GM19463 (cell line): Measurements from ENCODE around the gene MAP3K5.
"Not testable (repeated sequence)": the region's sequence is repeated elsewhere in the genome, so short reads cannot be mapped to it uniquely, and the experiment has no call there.

ENCODE experiments used
- ATAC-seq: cut with Tn5 transposase; IDR thresholded peaks from one replicate; pipeline ENCODE4 v1.9.1; 2021; ENCODE audit warnings: mild to moderate bottlenecking, moderate library complexity; ENCODE audit not compliant: unreplicated experiment

MAP3K5 gene

DNA sequence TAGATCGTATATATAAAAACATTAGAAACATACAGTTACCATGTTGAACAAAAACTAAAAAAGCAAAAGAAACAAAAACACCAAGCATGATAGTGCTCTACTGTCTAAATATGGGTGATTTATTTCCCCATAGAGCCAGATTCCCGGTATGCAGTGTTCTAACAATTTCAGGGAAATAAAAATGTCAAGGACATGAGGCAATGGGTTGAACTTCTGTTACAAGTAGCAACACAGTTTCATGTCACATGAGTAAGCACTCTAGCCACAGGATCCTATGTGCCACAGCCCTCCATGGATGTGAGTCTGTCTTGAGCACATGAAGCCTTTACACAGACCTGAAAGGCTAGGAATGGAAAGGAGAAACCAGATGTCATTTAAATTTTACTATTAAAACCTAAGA is 96.0 kb downstream of the MAP3K5 start:
- ATAC-seq, result no peak

DNA sequence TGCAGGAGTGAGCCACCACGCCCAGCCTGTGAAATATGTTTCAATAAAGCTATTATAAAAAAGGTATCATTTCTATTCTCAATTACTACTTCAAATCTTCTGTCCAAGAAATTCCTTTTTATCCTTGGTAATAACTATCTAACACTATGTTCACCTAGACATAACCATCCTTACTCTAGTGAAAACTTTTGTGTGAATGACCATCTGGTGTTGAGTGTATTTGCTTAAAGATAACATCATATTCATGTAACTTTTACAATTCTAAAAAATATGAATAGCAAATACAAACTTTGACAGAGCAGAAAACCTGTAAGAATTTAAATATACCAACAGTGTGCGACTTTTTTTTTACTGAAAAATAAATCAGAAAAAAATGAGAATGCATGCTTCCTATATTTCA is 96.9 kb downstream of the MAP3K5 start:
- no peak for ATAC-seq

DNA sequence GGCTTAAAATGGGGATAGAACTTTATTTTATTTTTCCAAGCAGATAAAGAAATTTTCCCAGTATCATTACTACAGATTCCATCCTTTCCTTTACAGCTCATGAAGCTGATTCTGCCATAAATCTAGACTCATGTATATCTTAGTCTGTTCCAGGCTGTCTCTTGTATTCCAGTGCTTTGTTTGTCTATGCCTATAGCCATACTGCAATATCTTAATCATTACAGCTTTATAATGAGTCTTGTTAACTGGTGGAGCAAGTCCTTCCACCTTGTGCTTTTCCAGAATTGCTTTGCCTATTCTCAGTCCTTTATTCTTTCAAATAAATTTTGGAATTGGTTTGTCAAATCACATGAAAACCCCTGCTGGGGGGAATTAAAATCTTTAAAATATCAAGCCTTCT is 99.2 kb downstream of the MAP3K5 start:
- ATAC-seq, result no peak

DNA sequence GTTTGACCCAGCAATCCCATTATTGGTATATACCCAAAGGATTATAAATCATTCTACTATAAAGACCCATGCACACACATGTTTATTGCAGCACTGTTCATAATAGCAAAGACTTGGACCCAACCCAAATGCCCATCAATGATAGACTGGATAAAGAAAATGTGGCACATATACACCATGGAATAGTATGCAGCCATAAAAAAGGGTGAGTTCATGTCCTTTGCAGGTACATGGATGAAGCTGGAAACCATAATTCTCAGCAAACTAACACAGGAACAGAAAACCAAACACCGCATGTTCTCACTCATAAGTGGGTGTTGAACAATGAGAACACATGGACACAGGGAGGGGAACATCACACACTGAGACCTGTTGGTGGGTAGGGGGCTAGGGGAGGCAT is 104.4 kb downstream of the MAP3K5 start:
- ATAC-seq, result not testable (repeated sequence)

DNA sequence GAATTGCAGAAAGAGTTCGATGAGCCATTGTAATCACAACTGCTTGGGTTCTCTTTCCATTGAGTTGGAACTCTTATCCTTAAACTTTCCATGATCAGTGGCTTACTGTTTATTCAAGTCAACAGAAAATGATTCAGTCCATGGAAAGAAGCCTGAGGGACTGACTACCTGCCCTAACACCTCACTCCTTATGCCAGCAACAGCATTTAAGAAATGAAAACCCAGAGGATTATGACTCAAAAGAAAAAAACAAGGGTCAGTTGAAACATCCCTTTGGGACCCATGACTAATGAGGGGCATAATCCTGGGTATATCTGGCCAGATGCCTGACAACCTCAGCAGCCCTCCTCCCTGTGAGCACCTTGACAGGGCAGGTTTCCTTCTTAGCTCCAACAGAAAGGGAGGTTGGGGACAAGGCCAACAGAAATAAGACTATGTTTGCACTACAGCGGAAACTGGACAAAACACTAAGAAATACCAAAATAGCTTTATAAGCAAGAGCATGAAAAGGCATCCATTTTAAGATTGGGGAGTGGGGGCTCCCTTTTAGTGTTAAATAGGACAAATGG is 106.7 kb downstream of the MAP3K5 start:
- ATAC-seq, result no peak

DNA sequence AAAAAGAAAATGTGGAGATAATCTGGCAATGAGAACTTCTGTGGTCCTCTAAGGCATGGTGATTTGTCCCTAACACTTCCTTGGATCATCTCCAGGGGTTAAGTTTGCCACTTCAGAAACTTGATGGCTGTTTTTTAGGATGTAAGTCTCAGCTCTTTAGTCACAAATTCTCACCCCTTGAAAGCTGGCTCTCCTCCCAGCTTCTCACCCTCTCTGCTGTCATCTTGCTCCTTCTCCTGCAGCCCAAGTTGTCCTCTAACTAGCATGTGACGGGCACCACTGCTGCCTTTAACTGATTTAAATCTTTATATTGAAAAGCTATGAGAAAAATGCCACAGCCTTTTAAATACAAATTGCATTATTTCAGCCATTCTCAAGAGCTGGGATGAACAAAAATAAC is 107.8 kb downstream of the MAP3K5 start:
- no peak for ATAC-seq

DNA sequence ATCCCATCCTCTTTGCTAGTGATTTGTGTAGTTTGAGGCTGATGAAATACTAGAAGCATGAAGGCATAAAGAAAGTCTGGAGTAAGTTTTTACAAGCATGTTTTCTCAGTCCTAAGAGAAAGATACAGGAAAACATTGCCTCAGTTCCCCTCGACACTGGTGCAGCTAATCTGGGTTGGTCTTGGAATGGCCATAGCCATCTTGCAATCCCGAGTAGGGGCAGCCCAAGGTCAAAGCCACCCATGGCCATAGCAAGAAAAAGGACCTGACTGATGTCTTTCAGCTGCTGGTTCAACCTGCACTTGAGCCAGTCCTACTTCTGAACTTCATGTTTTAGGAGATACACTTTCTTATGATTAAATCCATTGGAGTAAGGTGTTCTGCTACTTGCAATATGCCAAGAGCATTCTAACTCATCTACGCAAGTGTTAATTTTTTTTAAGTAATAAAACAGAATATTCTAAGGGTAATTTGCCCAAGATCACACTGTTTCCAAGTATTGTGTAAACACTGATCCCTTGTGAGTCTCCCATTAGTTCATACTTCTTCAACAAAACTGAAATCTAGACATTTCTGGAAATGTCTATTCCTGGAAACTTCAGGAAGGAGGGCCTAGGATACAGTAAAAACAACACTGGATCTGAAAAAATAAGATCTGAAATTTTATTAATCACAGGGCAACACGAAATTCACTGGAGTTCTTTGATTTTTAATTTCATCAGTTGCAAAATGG is 108.9 kb downstream of the MAP3K5 start:
- ATAC-seq, result no peak

DNA sequence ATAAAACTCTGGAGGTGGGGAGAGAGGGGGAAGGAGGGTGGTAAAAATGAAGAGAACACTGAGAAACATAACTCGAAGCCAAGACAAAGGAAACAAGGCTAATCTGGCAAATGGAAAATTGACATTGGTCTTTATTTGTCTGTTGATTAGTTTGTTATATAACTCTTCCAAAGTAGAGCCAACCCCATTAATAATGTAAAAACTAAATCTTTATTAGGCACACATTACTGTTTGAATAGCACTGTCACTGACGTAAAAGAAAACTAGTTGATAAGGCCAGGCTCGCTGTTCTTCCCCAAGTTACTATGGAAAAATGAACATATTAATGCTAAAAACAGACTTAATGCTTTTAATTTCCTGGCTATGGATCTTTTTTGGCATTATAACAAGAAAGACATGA is 110.0 kb downstream of the MAP3K5 start:
- no peak for ATAC-seq

DNA sequence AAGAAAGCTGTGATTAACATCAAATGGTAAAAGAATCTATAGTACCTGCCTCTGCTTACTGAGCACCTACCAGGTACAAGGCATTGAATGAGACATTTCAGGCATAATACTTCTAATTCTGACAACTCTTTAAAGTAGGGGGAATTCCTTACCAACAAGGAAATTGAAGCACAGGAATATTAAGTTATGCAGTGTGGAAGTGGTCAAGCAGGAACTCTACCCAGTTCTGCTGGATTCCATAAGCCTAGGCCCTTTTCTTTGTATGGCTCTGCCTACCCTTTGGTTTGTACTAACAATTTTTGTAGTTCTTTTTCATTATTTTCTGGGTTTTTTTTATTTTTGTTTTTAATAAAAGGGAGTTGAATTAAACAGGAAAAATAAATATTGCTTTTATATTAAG is 114.5 kb downstream of the MAP3K5 start:
- ATAC-seq, result no peak

DNA sequence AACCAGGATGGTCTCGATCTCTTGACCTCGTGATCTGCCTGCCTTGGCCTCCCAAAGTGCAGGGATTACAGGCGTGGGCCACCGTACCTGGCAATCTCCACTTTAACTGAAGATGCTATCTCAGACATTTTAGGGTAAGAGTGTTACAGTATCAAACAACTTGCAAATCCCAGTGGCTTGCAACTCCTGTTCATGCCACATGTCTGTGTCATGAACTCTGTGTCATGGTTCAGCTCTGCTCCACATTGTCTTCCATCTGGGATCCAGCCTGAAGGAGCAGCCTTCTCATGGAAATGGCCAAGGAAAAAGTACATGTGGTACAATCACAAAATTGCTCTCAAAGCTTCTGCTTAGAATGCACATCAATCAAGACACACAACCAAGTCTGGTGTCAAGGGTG is 114.9 kb downstream of the MAP3K5 start:
- no peak for ATAC-seq

DNA sequence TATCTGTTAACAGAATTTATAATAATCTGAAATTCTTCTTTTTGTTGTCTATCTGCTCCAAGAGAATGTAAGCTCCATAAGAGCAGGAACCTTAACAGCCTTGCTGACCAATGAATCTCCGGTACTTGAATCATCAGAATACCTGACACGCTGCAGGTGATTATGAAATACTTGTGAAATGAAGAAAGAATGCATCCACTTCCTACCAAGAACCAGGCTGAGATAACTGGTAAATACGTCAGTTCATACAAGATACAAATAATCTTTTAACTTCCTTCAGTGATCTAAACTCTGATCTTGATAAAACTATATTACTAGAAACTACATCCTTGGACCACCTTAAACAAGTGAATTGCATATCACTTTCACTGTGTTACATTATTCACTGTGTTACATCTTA is 116.2 kb downstream of the MAP3K5 start:
- ATAC-seq, result no peak

DNA sequence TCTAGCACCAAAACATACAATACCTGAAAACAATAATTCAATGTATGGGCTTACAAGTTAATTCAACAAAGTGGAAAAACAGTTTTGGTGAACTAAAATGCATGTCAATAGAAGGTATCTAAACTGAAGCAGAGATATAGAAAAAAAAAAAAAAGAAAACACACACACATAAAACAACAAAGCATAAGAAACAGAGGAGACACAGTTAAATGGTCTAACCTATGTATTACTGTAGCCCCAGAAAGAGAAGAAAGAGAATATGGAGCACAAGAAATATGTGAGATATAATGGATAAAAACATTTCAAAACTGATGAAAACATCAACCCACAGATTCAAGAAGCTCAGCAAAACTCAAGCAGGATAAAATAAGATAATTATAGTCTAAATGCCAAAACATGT is 118.7 kb downstream of the MAP3K5 start:
- ATAC-seq, result no peak

DNA sequence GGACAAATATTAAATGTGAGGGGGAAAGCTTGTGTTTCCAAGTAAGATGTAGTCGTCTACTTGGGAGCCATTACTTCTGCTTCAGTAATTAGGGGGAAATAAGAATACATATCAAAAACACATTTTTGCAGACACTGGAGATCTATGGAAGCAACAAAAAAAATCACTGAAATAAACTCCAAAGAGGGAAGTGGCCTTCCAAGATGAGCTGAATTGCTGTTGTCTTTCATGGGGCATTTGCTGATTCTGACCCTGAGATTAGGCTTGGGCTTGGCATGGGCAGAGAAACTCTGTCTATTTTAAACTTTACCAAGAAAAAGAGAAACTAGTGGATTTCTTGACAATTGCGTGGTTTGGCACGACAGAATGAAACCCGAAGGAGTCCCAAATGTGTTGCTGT is 120.1 kb downstream of the MAP3K5 start:
- ATAC-seq, result no peak

DNA sequence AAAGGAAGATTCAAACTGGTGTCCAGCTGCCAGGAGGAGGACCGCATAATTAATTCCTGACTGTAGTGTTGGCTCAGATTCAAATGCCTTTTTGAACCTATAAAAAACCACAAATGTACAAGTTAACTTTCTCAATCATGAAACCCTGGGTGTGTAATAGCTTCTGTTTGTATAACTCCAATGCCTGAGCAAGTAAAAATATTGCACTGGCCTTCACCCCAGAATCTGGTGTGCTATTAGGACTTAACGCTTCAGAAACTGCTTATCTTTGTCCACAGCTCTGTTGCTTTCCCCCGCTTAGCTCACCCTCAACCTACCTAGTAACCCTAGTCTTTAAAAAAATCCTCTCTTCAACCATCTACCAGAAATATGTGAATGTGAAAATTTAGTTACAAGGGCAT is 123.0 kb downstream of the MAP3K5 start:
- ATAC-seq, result no peak

DNA sequence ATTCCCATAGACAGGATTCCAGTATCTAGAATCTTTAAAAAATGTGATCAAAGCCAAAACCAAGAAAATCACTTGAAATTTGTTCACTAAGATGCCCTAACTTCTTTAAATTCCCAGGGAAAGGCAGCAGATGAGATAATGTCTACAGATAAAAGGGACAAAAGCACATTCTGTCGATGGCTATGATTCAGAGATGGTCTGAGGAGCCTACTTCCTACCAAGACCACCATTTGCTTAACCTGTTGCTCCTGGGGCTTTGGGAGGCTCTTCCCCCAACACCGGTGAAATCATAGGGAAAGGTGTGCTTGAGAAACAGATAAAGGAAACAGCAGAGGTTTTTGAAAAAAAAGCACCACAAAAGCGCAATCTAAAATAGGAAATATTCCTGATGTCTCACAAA is 123.7 kb downstream of the MAP3K5 start:
- ATAC-seq, result no peak

DNA sequence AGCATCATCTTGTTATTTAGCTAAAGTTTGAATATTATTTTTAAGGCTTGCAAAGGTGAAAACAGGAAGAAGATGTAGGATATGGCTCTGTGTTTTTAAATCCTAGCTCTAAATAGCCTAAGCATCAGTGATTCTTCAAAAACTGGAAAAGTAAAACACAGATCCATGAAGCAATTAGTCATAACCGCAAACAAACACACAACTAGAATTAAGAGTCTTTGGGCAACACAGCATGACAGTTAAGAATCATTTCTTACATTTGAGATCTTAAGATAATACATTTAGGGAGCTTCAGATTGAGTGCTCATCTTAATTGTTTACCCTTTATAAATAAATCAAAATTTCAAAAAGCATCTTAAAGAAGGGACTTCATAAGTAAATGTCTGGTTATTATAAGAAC is 126.2 kb downstream of the MAP3K5 start:
- ATAC-seq, result no peak

DNA sequence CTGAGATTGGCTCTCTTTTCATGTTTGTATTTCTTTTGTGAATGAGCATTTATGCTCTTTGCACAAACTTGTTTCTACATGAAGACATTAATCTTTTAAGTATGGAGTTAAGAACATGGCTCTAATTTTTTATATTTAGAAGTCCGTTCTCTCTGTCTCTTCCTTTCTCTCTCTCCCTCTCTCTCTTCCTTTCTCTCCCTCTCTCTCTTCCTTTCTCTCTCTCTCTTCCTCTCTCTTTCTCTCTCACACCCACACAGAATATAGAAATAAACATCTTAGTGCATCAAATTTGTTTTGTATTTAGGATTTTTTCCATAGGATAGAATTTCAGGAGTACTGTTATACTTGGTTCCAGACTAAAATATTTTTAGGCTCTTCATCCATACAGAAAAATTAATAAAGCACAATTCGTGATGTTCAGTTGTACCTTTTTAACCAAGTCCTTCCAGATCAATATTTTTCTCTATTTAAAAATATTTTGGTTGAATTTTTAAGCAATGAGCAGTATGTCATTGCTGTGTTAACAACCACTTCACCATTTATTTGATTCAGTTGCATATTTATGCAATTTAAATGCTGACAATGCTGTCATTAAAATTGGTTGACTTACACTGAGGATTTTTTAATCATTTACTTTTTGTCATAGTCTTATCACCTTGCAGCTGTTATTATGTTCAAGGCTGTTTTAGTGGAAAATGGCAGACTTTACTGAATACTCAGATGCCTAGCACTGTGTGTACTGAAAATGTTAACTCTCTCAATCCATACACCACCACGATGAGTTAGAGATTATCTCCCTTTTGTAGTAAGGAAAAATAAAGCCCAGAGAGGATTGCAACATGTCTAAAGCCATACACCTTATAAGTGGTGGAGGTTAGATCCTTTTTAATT is 129.7 kb downstream of the MAP3K5 start:
- ATAC-seq, result no peak

DNA sequence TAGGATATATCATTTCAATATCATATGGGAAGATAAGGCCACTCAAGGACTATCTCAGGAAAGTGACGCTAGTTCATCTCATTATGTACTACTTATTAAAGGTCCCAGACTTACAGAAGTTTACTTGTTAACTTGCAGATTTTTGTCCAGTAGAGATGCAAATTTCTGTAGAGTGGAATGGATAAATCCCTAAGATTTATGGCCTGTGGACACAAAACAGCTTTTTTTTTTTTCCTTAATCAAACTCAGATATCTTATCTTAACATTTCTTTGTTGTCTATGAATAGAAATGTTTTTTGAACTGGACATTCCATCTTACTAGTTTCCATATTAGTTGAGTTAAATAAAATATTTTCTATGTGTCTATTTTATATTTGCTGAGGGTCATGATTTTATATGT is 131.6 kb downstream of the MAP3K5 start:
- ATAC-seq, result no peak

DNA sequence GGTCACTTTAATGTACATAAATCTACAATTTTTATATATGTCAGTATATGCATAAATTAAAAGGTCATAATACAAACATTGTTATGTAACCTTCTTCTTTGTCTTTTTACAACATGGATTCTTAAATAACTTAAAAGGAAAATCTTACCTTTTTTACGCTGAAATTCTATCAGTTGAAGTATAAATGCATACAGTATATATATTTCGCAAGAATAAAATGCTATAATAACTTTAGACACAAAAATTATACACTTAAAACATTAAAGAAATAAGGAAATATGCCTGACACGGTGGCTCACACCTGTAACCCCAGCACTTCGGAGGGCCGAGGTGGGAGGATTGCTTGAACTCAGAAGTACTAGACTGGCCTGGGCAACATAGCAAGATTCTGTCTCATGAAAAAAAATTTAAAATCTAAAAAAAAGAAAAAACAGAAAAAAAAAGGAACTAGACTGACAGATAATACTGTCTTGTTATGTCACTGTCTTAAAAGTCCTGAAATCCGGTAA is 132.2 kb downstream of the MAP3K5 start:
- no peak for ATAC-seq

DNA sequence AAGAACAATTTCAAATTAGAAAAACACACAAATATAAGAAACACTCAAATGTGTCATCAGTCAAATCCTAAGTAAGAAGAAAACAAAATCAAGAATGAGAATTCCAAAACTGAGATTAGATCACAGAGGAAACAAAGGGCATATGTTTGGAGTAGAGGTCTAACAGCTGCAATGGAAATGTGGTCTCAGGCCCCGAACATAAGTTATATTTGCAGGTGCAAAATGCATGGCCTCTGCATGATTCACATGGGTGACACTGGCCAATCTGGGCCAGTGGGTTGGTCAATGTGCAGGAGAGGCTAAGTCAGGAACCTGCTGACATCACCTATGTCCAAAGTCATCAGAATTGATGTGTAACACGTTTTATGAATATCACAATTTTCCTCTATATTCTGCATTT is 133.6 kb downstream of the MAP3K5 start:
- no peak for ATAC-seq

DNA sequence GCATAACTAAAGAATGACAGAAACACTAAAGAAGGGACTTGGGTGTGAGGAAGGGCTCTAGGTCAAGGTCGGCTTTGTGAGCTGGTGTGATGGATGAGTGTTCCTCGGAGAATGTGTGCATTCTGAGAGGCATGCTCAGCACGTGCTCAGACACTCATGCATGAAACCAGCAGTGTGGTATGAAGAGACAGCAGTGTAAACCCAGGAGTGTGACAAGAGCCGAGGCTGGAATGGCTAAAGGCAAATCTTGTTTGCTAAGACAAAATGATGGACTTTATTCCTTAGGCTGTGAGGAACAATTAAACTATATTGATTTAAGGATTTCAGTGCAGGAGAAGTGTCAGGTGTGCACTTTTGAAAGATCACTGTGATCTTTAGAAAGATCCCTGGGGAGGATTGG is 134.6 kb downstream of the MAP3K5 start:
- no peak for ATAC-seq

DNA sequence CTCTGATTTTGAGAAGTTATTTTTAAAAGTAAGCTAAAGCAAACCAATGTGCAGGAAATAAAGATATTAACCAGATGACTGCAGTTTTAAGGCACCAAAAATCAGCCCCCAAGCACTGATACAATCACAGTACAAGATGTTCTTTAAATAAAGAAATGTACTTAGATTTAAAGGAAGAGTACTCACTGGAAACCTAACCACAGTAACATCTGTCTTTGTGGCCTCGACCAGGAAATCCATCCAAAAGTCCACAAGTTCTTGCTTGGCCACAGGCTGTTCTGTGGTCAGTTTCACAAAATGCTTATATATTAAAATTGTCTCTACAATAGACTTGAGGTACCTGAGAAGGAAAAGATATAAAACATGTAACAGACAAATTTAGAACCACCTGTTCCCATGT is 136.2 kb downstream of the MAP3K5 start:
- no peak for ATAC-seq
